MM.1S (cell line): ENCODE measurements around the gene UQCRHL.
"Not testable (repeated sequence)": the region's sequence is repeated elsewhere in the genome, so short reads cannot be mapped to it uniquely, and the experiment has no call there.

ENCODE experiments used
- DNase-seq: peaks from one replicate; pipeline ENCODE4 v3.0.0-alpha.2; 2015
- H2AFZ ChIP-seq: fragments of 300-600 bp; sonication (generic); 2 replicates; pipeline ENCODE4 v1.6.0; 2016; ENCODE audit warnings: antibody characterized with exemption, low read length
- H3F3A ChIP-seq: fragments of 300-600 bp; sonication (generic); 2 replicates; pipeline ENCODE4 v1.6.1; 2016; ENCODE audit warnings: mild to moderate bottlenecking, antibody characterized with exemption, low read length, moderate library complexity, mixed read lengths; ENCODE audit not compliant: insufficient read depth
- H3K27ac ChIP-seq: fragments of 300-600 bp; sonication (generic); 2 replicates; pipeline ENCODE4 v1.5.1; 2016; ENCODE audit warnings: mild to moderate bottlenecking, low read length
- H3K27me3 ChIP-seq: fragments of 300-600 bp; sonication (generic); replicated peaks from 2 replicates; pipeline ENCODE4 v1.6.0; 2016; ENCODE audit warnings: low read length; ENCODE audit not compliant: insufficient read depth
- H3K36me3 ChIP-seq: fragments of 300-600 bp; sonication (generic); replicated peaks from 2 replicates; pipeline ENCODE4 v1.6.1; 2016; ENCODE audit warnings: mild to moderate bottlenecking, low read length, mixed read lengths; ENCODE audit not compliant: insufficient read depth
- H3K4me1 ChIP-seq: fragments of 300-600 bp; sonication (generic); 2 replicates; pipeline ENCODE4 v1.6.1; 2016; ENCODE audit warnings: low read length, mixed read lengths
- H3K4me2 ChIP-seq: fragments of 300-600 bp; sonication (generic); 2 replicates; pipeline ENCODE4 v1.6.0; 2016; ENCODE audit warnings: low read depth, low read length
- H3K4me3 ChIP-seq: fragments of 300-600 bp; sonication (generic); 2 replicates; pipeline ENCODE4 v1.5.1; 2016; ENCODE audit warnings: low read length, mixed read lengths
- H3K79me2 ChIP-seq: fragments of 300-600 bp; sonication (generic); 2 replicates; pipeline ENCODE4 v1.6.1; 2016; ENCODE audit warnings: mixed run types, low read length, mixed read lengths
- H3K9ac ChIP-seq: fragments of 300-600 bp; sonication (generic); 2 replicates; pipeline ENCODE4 v1.6.1; 2016; ENCODE audit warnings: low read length, mixed read lengths
- H3K9me2 ChIP-seq: fragments of 300-600 bp; sonication (generic); replicated peaks from 2 replicates; pipeline ENCODE4 v1.6.1; 2016; ENCODE audit warnings: mild to moderate bottlenecking, low read length, mixed read lengths; ENCODE audit not compliant: insufficient read depth
- H3K9me3 ChIP-seq: fragments of 300-600 bp; sonication (generic); replicated peaks from 2 replicates; pipeline ENCODE4 v1.6.1; 2016; ENCODE audit warnings: mild to moderate bottlenecking, low read length, mixed read lengths; ENCODE audit not compliant: insufficient read depth
- H4K20me1 ChIP-seq: fragments of 300-600 bp; sonication (generic); 2 replicates; pipeline ENCODE4 v1.6.1; 2016; ENCODE audit warnings: mild to moderate bottlenecking, low read length, moderate library complexity, mixed read lengths; ENCODE audit not compliant: insufficient read depth
- CTCF ChIP-seq: fragments of 300-600 bp; sonication (generic); IDR thresholded peaks from 2 replicates; pipeline ENCODE4 v1.5.1; 2016; ENCODE audit warnings: antibody characterized with exemption, low read length, mixed read lengths
- EZH2 ChIP-seq: fragments of 300-600 bp; sonication (generic); optimal IDR thresholded peaks from 2 replicates; pipeline ENCODE3; 2017; ENCODE audit warnings: low read depth, mild to moderate bottlenecking, antibody characterized with exemption, low read length, mixed read lengths
- EZH2phosphoT487 ChIP-seq: fragments of 300-600 bp; sonication (generic); IDR thresholded peaks from 2 replicates; pipeline ENCODE4 v1.6.1; 2018; ENCODE audit warnings: antibody characterized with exemption, low read length

Gene UQCRHL

GRCh38 chr1:15838721-15839120, 31.3 kb upstream of the UQCRHL start:
- Histone ChIP-seq H3K9me2 (no peaks in the 10 kb centered on the region), H4K20me1 (no peaks in the 10 kb centered on the region), H2AFZ (no peak overlapping the region), H3K4me1 (no peaks in the 10 kb centered on the region), H3K9ac (no peak overlapping the region), H3K9me3 (no peaks in the 10 kb centered on the region), H3K4me3 (no peak overlapping the region), H3K79me2 (peaks cover 2% of the 10 kb centered on the region; the same call in 1 of the 2 replicates), H3K4me2 (no peak overlapping the region), H3F3A (peaks cover 21% of the 10 kb centered on the region), H3K27me3 (no peaks in the 10 kb centered on the region), H3K27ac (no peak overlapping the region), H3K36me3 (no peaks in the 10 kb centered on the region)
- TF ChIP-seq EZH2phosphoT487 (no peak), CTCF (no peak), EZH2 (no peak)
- no peak for DNase-seq

GRCh38 chr1:15837931-15838330, 30.5 kb upstream of the UQCRHL start:
- no peaks in the 10 kb centered on the region for H3K27me3 ChIP-seq

GRCh38 chr1:15836772-15837669, 29.6 kb upstream of the UQCRHL start:
- H3K4me3 ChIP-seq, result no peak overlapping the region
- H3K9me2 ChIP-seq, result no peaks in the 10 kb centered on the region
- DNase-seq, result no peak
- H3F3A ChIP-seq, result peaks cover 22% of the 10 kb centered on the region
- no peaks in the 10 kb centered on the region for H3K4me1 ChIP-seq
- no peak overlapping the region for H3K27ac ChIP-seq
- no peaks in the 10 kb centered on the region for H4K20me1 ChIP-seq
- H3K27me3 ChIP-seq, result no peaks in the 10 kb centered on the region
- no peaks in the 10 kb centered on the region for H3K9me3 ChIP-seq
- peaks cover 16% of the 10 kb centered on the region for H3K79me2 ChIP-seq
- TF ChIP-seq CTCF (no peak), EZH2 (no peak), EZH2phosphoT487 (no peak)
- no peak overlapping the region for H2AFZ ChIP-seq
- H3K36me3 ChIP-seq, result no peaks in the 10 kb centered on the region
- peak overlapping the region; percentile 85; the same call in 1 of the 2 replicates for H3K4me2 ChIP-seq
- no peak overlapping the region for H3K9ac ChIP-seq

More at GRCh38 chr1:15837931-15838330, 30.5 kb upstream of the UQCRHL start:
- peaks cover 22% of the 10 kb centered on the region for H3F3A ChIP-seq
- no peaks in the 10 kb centered on the region for H3K9me2 ChIP-seq
- no peaks in the 10 kb centered on the region for H4K20me1 ChIP-seq
- H3K4me3 ChIP-seq, result no peak overlapping the region
- H3K4me1 ChIP-seq, result no peaks in the 10 kb centered on the region
- DNase-seq, result no peak
- H3K9ac ChIP-seq, result no peak overlapping the region
- no peak overlapping the region for H3K27ac ChIP-seq
- no peak overlapping the region for H3K4me2 ChIP-seq
- no peaks in the 10 kb centered on the region for H3K9me3 ChIP-seq
- H2AFZ ChIP-seq, result no peak overlapping the region
- TF ChIP-seq EZH2 (no peak), EZH2phosphoT487 (no peak), CTCF (no peak)
- no peaks in the 10 kb centered on the region for H3K36me3 ChIP-seq
- peaks cover 10% of the 10 kb centered on the region for H3K79me2 ChIP-seq

GRCh38 chr1:15836511-15836771, 29.0 kb upstream of the UQCRHL start:
- not testable (repeated sequence) for H3K9me3 ChIP-seq, H4K20me1 ChIP-seq, H3K36me3 ChIP-seq, H3K4me1 ChIP-seq, DNase-seq, H3K27me3 ChIP-seq, H3K9me2 ChIP-seq
- Histone ChIP-seq H3F3A (peaks cover 22% of the 10 kb centered on the region), H3K4me2 (peak overlapping the region; percentile 85), H3K27ac (peak overlapping the region; percentile 100; the same call in 1 of the 2 replicates), H3K4me3 (peak overlapping the region; percentile 87), H3K79me2 (peaks cover 16% of the 10 kb centered on the region), H3K9ac (peak overlapping the region; percentile 66), H2AFZ (peak overlapping the region; percentile 69)
